GM10847 (cell line): ENCODE data around the gene KNSTRN.

Experiments used
- POLR2A ChIP-seq: IDR thresholded peaks from 2 replicates; pipeline ENCODE4 v1.6.1; 2011; ENCODE audit not compliant: insufficient read length; ENCODE audit errors: extremely low read depth

The KNSTRN gene

DNA sequence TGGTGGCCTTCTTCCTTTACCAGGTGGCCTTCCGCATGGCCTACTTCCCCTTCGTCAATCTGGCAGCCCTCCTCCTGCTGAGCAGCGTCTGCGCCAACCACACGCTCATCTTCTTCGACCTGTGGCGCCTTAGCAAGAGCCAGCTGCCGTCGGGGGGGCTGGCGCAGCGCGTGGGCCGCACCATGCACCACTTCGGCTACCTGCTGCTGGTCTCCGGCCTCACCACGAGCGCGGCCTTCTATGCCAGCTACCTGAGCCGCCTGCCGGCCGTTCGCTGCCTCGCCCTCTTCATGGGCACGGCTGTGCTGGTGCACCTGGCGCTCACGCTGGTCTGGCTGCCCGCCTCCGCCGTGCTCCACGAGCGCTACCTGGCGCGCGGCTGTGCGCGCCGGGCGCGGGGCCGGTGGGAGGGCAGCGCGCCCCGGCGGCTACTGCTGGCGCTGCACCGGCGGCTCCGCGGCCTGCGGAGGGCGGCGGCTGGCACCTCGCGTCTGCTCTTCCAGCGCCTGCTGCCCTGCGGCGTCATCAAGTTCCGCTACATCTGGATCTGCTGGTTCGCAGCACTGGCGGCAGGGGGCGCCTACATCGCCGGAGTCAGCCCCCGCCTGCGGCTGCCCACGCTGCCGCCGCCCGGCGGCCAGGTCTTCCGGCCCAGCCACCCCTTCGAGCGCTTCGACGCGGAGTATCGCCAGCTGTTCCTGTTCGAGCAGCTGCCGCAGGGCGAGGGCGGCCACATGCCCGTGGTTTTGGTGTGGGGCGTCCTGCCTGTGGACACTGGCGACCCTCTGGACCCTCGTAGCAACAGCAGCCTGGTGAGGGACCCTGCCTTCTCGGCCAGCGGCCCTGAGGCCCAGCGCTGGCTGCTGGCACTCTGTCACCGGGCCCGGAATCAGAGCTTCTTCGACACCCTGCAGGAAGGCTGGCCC is 14.6 kb upstream of the KNSTRN start:
- no peak for TF ChIP-seq POLR2A

DNA sequence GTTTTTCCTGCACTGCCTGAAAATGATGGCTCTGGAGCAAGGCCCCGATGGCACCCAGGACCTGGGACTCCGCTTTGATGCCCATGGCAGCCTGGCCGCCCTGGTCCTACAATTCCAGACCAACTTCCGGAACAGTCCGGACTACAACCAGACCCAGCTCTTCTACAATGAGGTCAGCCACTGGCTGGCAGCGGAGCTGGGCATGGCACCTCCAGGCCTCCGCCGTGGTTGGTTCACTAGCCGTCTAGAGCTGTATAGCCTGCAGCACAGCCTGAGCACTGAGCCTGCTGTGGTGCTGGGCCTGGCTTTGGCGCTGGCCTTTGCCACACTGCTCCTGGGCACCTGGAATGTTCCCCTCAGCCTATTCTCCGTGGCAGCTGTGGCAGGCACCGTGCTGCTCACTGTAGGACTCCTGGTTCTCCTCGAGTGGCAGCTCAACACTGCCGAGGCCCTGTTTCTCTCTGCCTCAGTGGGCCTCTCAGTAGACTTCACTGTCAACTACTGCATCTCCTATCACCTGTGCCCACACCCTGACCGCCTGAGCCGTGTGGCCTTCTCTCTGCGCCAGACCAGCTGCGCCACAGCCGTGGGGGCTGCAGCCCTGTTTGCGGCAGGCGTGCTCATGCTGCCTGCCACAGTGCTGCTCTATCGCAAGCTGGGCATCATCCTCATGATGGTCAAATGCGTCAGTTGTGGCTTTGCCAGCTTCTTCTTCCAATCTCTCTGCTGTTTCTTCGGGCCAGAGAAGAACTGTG is 13.6 kb upstream of the KNSTRN start:
- TF ChIP-seq POLR2A = no peak

DNA sequence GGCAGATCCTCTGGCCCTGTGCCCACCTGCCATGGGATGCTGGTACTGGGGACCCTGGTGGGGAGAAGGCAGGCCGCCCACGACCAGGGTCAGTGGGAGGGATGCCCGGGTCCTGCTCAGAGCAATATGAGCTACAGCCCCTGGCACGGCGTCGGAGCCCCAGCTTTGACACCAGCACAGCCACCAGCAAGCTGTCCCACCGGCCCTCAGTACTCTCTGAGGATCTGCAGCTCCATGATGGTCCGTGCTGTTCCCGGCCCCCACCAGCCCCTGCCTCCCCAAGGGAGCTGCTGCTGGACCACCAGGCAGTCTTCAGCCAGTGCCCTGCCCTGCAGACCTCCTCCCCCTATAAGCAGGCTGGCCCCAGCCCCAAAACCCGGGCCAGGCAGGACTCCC is 13.0 kb upstream of the KNSTRN start:
- TF ChIP-seq POLR2A = no peak

DNA sequence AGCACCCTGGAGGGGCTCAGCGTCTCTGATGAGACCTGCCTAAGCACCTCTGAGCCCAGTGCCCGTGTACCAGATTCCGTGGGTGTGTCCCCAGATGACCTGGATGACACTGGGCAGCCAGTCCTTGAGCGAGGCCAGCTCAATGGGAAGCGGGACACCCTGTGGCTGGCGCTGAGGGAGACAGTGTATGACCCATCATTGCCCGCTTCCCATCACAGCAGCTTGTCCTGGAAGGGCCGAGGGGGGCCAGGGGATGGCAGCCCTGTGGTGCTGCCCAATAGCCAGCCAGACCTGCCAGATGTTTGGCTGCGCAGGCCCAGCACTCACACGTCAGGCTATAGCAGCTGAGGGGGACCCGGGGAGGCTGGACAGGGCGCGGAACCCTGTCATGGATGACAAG is 12.6 kb upstream of the KNSTRN start:
- TF ChIP-seq POLR2A = no peak

DNA sequence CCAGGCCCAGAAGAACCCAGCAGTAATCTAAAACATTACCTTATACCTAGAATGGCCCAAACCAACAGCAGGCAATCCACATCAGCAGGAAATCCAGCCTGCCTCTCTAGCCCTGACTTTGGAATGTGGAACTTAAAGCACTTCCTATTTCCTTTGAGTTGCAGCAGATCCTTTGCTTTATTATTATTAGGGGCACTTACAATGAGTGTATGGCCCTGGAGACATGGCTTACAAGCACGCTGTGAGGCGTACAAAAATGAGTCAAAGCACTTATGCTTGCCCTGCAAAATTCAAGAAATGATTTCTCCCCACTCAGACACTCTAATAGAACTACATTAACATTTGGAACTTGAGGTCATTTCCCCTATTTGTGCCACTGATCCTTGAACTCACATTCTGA is 9.5 kb upstream of the KNSTRN start:
- TF ChIP-seq POLR2A = no peak

DNA sequence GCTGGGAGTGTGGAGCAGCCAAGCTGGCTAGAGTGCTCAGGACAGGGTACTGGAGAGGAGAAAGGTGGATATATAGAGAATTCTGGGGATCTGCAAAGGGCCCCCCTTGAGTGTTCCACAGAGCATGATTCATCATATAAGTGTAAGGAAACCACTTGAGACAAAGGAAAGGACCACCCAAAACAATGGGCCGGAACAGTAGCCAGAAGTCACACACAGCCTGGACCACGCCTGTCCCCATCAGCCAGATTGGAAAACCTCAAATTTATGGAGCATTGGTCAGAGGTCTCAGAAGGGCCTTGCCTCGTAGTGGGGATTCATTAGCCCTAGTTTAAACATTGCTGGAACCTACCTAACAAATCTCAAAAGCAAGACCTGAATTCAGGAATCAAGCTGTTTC is 4.9 kb upstream of the KNSTRN start:
- no peak for TF ChIP-seq POLR2A

DNA sequence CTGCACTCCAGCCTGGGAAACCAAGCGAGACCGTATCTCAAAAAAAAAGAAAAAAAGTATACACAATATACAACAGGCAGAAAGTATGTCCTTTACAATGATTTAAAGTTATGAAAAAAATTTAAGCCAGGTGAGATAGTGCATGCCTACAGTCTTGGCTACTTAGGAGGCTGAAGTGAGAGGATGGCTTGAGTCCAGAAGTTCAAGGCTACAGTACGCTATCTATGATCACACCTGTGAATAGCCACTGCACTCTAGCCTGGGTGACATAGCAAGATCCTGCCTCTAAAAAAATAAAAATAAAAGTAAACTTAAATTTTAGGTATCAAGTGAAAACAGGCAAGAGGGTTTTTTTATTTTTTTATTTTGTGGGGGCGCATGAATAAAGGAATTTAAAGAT is 3.1 kb upstream of the KNSTRN start:
- no peak for TF ChIP-seq POLR2A

DNA sequence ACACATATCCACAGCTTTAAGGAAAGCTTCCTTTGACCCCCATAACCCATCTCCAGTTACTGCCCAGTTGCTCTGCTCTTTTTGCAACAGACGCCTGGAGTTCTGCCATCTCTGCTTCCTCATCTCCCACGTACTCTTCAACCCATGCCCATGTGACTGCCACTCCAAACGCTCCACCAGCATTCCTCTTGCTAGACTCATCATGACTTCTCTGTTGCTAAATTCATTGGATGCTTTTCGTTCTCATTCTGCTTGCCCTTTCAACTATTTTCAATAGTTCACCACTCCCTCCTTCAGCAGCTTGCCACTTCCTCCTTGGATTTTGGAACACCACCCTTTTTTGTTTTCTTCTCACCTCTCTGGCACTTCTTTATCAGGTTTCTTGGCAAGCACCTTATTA is 2.7 kb upstream of the KNSTRN start:
- no peak for TF ChIP-seq POLR2A

DNA sequence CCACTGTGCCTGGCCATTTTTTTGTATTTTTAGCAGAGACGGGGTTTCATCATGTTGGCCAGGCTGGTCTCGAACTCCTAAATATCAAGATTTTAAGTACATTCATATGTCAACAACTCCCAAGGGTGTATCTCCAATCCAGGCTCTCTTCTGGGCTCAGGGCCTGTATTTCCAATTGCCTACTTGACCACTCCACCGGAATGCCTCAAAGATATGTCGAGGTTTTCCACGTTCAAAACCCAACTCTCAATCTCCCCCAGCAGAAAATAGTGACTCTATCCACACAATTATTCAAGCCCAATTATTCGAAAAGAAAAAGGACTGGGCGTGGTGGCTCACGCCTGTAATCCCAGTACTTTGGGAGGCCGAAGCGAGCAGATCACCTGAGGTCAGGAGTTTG is 1.9 kb upstream of the KNSTRN start:
- no peak for TF ChIP-seq POLR2A

DNA sequence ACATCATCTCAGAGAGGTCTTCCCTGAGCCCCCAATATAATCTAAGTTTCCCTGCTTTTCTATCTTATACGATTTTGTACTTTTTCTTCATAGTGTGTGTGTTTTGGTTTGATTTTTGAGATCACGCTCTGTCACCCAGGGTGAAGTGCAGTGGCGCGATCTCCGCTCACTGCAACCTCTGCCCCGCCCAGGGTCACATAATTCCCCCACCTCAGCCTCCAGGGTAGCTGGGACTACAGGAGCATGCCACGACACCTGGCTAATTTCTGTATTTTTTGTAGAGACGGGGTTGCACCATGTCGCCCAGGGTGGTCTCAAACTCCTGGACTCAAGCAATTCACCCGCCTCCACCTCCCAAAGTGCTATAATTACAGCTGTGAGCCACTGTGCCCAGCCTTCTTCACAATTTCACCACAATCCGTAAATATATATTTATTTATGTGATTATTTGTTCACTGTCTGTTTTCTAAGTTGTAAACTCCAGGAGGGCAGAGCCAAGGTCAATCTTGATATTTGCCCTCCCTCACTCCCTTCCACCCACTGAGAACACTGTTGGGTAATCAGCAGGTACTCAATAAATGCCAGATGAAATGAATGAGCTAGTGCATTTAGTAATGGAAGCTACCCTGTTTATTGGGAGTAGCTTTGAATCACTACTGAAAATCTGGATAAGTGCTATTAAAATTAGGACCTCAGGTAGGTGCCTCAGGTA is 547 bp upstream of the KNSTRN start:
- TF ChIP-seq POLR2A = no peak

DNA sequence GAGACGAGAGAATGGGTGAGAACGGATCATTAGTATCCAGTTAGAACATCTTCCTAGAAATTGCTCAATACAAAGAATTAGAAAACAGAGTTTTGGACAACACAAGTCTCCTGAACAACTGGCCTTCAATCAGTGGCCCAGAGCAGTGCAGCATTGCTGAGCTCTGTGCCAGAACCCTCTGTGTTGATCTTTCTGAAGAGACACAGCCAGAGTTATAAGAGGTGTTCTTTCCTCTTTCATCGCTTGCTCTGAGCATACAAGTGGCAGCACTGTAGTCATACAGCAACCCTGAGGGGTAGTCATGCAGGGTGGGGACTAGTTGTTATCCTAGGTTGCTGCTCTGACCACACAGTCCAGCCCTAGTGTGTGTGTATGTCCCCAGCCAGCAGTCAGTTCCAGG is 4.0 kb downstream of the KNSTRN start:
- TF ChIP-seq POLR2A = no peak

DNA sequence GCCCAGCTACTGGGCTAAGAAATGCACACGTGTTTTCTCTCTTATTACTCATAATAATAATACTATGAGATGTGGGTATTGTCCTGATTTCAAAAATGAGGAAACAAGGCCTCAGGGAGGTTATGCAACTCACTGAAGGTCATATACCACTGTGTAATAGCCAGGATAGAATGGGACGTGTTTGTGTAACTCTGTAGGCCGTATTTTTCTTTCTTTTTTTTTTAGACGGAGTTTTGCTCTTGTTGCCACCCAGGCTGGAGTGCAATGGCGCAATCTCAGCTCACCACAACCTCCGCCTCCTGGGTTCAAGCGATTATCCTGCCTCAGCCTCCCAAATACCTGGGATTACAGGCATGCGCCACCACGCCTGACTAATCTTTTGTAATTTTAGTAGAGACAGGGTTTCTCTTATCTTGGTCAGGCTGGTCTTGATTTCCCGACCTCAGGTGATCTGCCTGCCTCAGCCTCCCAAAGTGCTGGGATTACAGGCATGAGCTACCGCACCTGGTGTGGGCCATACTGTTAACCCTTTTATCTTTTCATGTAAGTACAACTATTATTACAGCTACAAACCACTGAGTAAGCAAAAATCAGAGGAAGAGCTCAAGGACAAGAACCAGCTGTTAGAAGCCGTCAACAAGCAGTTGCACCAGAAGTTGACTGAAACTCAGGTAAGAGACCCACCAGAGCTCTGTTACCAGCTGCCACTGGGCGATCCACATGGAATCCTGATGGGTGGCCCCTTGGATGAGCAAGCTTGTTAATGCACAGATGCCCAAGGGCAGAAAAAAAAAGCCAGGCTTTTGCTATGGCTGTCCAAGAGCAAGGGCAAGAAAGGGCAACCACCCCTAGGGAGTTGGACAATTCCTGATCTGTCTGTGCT is 6.7 kb downstream of the KNSTRN start:
- no peak for TF ChIP-seq POLR2A

DNA sequence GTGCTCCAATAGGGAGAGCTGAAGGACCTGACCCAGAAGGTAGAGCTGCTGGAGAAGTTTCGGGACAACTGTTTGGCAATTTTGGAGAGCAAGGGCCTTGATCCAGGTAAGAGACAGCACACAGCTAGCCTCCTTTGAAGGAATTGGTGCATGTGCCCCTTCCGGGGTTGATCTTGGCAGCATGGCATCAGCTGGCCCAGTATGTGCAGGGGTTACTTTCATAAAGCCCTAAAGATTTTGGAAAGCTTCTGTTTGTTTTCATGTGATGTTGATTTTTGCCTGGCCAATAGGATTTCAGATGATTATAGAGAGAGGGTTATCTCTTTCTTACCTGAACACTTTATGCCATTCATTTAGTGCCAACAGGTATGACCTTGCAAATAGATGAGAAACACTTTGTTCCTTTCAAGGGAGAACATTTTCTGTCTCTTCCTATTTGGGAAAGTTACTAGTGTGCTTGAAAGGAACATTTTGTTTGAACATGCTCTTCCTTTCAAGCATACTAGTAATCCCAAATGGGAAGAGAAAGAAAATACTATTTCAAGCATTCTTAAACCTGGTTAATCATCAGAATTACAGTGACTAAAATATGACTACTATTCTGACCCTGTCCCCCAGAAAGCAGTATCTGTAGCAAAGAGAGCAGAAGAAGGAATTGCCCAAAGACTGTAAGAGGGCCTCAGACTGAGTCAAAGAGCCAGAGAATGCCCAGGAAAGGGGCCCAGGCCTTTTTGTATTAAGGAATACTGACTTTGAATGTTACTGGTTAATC is 7.5 kb downstream of the KNSTRN start:
- TF ChIP-seq POLR2A = no peak
